GM21447 (cell line): ENCODE data around the gene PKNOX1.
"Not testable (repeated sequence)": the region's sequence is repeated elsewhere in the genome, so short reads cannot be mapped to it uniquely, and the experiment has no call there.

Source experiments
- ATAC-seq: cut with Tn5 transposase; IDR thresholded peaks from one replicate; pipeline ENCODE4 v1.9.1; 2021; ENCODE audit not compliant: unreplicated experiment

The PKNOX1 gene

GRCh38 chr21:43015906-43016540, 41.7 kb downstream of the PKNOX1 start:
- no peak for ATAC-seq

- no peak for ATAC-seq
These were observed 42.4 kb downstream of the PKNOX1 start for GRCh38 chr21:43016728-43017127.

GRCh38 chr21:43018519-43018918, 44.2 kb downstream of the PKNOX1 start:
- ATAC-seq: no peak

GRCh38 chr21:43020177-43020576, 45.8 kb downstream of the PKNOX1 start:
- no peak for ATAC-seq

GRCh38 chr21:43020771-43021170, 46.4 kb downstream of the PKNOX1 start:
- ATAC-seq: no peak

GRCh38 chr21:43021191-43021590, 46.8 kb downstream of the PKNOX1 start:
- no peak for ATAC-seq

GRCh38 chr21:43021756-43022600, 47.6 kb downstream of the PKNOX1 start:
- no peak for ATAC-seq

GRCh38 chr21:43023175-43023574, 48.8 kb downstream of the PKNOX1 start:
- ATAC-seq: no peak

- no peak for ATAC-seq
These were observed 50.2 kb downstream of the PKNOX1 start for GRCh38 chr21:43024439-43025136.

GRCh38 chr21:43025636-43026180, 51.3 kb downstream of the PKNOX1 start:
- ATAC-seq: no peak

- ATAC-seq: no peak
These were observed 53.7 kb downstream of the PKNOX1 start for GRCh38 chr21:43027846-43028731.

GRCh38 chr21:43029785-43030184, 55.4 kb downstream of the PKNOX1 start:
- ATAC-seq: no peak

- no peak for ATAC-seq
These were observed 56.8 kb downstream of the PKNOX1 start for GRCh38 chr21:43031121-43031619.

- ATAC-seq: no peak
These were observed 59.7 kb downstream of the PKNOX1 start for GRCh38 chr21:43034101-43034500.

- ATAC-seq: no peak
These were observed 60.5 kb downstream of the PKNOX1 start for GRCh38 chr21:43034826-43035225.

GRCh38 chr21:43036889-43037288, 62.5 kb downstream of the PKNOX1 start:
- not testable (repeated sequence) for ATAC-seq

- not testable (repeated sequence) for ATAC-seq
These were observed 63.7 kb downstream of the PKNOX1 start for GRCh38 chr21:43037918-43038658.

GRCh38 chr21:43038659-43039044, 64.3 kb downstream of the PKNOX1 start:
- ATAC-seq: not testable (repeated sequence)

GRCh38 chr21:43042169-43042568, 67.8 kb downstream of the PKNOX1 start:
- not testable (repeated sequence) for ATAC-seq

- ATAC-seq: not testable (repeated sequence)
These were observed 68.9 kb downstream of the PKNOX1 start for GRCh38 chr21:43043291-43043690.
